ENCODE data around the gene PDGFD.

GRCh38 chr11:104098132-104098531, 65.8 kb downstream of the PDGFD start:
- no peak for TF ChIP-seq CTCF (IDR thresholded peaks at IDR 0.05; ENCODE audit: extremely low read depth in 1 of 2, insufficient read depth in 1 of 2, low read depth in 1 of 2, low read length in 2 of 2)
- no peak for TF ChIP-seq POLR2AphosphoS5 (IDR thresholded peaks at IDR 0.05; ENCODE audit: insufficient read depth, low read depth, low read length)

All from endothelial cell of umbilical vein (primary cell).